Lower leg skin (tissue), 3 donors: ENCODE measurements around the gene EPHA4.

Experiments
- POLR2A ChIP-seq, 2 donors: fragments of 450-650 bp; IDR thresholded peaks; one replicate each; pipeline ENCODE4 v1.6.1; 2016 to 2017; ENCODE audit warnings: antibody characterized with exemption in 2 of 2, mild to moderate bottlenecking in 1 of 2, moderate library complexity in 1 of 2
- TF ChIP-seq, protein P1 (sequence below), 3 donors: fragments of 450-650 bp; IDR thresholded peaks; one replicate each; pipeline ENCODE4 v1.5.1; 2016; ENCODE audit warnings: antibody characterized with exemption in 3 of 3, mild to moderate bottlenecking in 3 of 3, moderate library complexity in 2 of 3

DNA sequence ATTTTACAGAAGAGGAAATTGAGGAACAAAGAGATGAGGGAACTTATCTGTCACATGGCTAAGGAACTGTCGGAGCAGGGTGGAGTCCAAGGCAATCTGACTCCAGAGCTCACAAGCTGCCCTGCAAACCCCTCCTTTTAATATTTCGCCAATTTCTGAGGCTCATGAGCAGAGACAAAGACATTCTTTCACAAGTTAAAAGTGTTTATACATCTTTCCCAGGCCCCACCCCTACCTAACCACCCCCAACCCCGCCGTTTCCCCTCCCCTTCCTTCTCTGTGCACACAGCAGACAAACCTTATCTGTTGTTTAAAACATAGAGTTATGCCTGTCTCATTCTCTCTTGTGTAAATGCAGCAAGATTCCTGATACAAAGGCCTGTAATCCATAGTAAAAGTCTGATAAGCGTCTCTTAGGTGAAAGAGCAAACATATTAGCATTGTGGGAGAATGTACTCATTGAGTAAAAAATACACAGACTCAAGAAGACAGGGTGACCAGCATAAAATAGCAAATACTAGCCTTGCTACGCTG, 44.3 kb downstream of the EPHA4 start:
- TF ChIP-seq, protein P1, sequence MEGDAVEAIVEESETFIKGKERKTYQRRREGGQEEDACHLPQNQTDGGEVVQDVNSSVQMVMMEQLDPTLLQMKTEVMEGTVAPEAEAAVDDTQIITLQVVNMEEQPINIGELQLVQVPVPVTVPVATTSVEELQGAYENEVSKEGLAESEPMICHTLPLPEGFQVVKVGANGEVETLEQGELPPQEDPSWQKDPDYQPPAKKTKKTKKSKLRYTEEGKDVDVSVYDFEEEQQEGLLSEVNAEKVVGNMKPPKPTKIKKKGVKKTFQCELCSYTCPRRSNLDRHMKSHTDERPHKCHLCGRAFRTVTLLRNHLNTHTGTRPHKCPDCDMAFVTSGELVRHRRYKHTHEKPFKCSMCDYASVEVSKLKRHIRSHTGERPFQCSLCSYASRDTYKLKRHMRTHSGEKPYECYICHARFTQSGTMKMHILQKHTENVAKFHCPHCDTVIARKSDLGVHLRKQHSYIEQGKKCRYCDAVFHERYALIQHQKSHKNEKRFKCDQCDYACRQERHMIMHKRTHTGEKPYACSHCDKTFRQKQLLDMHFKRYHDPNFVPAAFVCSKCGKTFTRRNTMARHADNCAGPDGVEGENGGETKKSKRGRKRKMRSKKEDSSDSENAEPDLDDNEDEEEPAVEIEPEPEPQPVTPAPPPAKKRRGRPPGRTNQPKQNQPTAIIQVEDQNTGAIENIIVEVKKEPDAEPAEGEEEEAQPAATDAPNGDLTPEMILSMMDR (IDR thresholded peaks at IDR 0.05) = no peak
- no peak for TF ChIP-seq POLR2A (IDR thresholded peaks at IDR 0.05)
